Choroid plexus epithelial cell (primary cell): ENCODE measurements around the gene WARS2.
A peak's percentile ranks its signal among the peaks of the same experiment; 100 is the strongest.

Experiments
- DNase-seq: peaks from one replicate; pipeline ENCODE4 v3.0.0-alpha.2; 2010; ENCODE audit warnings: low read depth
- H3K4me3 ChIP-seq: 2 replicates; pipeline ENCODE4 v1.5.1; 2011; ENCODE audit warnings: low read depth, mild to moderate bottlenecking, control low read depth, low read length, moderate library complexity
- TF ChIP-seq, protein P1 (sequence below): conservative IDR thresholded peaks from 2 replicates; pipeline ENCODE4 v1.5.1; 2011; ENCODE audit warnings: low read depth, mild to moderate bottlenecking, control low read depth, inconsistent platforms, low read length, moderate library complexity

WARS2 gene

DNA sequence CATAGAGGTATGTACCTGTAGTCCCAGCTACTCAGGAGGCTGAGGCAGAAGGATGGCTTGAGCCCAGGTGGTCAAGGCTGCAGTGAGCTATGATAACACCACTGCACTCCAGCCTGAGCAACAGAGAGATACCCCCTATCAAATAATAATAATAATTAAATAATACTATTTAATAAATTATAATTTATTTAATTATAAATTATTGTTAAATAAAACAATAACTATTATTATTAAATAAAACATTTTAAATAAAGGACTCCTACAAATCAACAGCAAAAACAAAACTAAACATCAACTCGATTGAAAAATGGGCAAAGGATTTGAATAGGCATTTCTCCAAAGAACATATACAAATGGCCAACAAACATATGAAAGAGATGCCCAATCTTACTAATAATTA lies 86.5 kb downstream of the WARS2 start:
- no peak for DNase-seq
- H3K4me3 ChIP-seq: no peak overlapping the region
- TF ChIP-seq, protein P1, sequence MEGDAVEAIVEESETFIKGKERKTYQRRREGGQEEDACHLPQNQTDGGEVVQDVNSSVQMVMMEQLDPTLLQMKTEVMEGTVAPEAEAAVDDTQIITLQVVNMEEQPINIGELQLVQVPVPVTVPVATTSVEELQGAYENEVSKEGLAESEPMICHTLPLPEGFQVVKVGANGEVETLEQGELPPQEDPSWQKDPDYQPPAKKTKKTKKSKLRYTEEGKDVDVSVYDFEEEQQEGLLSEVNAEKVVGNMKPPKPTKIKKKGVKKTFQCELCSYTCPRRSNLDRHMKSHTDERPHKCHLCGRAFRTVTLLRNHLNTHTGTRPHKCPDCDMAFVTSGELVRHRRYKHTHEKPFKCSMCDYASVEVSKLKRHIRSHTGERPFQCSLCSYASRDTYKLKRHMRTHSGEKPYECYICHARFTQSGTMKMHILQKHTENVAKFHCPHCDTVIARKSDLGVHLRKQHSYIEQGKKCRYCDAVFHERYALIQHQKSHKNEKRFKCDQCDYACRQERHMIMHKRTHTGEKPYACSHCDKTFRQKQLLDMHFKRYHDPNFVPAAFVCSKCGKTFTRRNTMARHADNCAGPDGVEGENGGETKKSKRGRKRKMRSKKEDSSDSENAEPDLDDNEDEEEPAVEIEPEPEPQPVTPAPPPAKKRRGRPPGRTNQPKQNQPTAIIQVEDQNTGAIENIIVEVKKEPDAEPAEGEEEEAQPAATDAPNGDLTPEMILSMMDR: no peak

DNA sequence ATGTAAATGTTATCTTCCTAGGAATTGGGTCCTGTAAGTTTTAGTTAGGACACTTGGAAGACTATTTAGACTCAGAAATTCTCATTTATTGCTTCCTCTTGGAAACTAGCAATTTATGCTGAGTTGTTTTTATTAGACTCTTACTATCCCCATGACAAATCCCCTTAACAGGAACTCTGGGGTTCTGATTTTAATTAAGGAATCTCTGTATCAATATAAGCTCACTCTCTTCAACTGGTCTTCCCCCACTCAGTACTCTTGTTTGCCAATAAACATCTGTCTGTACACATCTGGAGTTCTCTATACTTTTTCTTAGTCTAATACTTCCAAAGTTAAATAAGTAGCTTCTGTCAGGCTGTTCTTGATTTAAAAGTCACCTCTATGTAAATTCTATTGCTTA lies 88.2 kb downstream of the WARS2 start:
- TF ChIP-seq, protein P1: no peak
- DNase-seq: no peak
- no peak overlapping the region for H3K4me3 ChIP-seq

DNA sequence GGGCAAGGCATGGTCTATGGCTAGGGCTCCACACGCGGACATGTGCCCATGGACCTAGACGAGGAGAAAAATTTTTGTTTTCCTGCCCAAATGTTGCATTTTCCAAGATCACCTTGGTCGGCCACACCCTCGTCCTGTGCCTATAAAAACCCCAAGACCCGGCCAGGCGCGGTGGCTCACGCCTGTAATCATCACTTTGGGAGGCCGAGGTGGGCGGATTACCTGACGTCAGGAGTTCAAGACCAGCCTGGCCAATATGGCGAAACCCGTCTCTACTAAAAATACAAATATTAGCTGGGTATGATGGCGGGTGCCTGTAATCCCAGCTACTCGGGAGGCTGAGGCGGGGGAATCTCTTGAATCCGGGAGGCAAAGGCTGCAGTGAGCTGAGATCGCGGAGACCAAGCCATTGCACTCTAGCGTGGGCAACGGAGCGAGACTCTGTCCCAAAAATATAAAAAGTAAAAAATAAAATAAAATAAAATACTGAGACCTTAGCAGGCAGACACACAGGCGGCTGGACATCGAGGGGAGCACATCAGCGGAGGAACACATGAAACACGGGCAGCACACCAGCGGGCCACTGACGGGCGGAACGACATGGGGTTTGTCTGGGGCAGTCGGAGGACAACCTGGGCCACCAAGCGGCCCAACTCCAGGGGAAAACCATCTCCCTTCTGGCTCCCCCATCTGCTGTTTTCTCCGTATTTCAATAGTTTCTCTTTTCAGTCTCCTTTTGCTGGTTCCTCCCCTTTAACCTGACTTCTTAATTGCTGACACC lies 91.6 kb downstream of the WARS2 start:
- no peak for DNase-seq
- TF ChIP-seq, protein P1: no peak
- no peak overlapping the region for H3K4me3 ChIP-seq

DNA sequence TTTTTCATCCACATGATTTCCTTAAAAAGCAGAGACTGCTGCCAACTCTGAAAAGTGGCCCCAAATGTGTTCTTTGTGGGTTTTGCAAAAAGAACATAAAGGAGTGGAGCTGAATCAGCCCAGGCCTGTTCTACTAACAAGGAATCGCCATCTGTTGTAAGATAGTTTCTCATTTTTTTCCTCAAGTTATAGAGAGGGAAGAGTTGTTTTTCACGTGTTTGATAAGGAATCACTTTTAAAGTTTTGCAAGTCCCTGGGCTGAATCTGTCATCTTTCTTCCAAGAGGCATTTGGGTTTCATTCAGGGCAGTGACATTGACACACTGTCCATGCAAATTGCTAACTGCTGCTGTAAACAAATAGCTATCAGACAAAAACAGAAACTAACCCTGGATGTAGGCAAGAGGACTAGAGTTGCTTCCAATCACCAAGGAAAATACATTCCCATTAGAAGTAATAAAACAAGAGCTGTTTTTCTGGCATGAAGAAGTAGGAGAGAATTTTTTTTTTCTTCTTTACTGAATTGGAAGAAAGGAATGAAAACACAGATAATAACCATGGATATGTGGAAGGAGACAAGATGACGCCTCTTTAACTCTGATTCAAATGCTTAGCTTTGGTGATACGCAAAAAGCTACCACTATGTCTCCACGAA lies 93.5 kb downstream of the WARS2 start:
- TF ChIP-seq, protein P1: no peak
- no peak overlapping the region for H3K4me3 ChIP-seq
- DNase-seq: peak; percentile 89

DNA sequence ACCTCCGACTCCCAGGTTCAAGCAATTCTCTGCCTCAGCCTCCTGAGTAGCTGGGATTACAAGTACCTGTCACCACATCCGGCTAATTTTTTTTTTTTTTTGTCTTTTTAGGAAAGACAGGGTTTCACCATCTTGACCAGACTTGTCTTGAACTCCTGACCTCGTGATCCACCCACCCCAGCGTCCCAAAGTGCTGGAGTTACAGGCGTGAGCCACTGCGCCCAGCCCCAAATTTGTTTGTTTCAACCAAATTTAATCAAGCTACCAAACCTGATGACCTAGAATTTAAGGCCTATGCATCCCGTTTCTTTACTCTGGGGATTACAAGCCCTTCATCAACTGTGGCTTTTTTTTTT lies 94.0 kb downstream of the WARS2 start:
- TF ChIP-seq, protein P1: no peak
- no peak for DNase-seq
- no peak overlapping the region for H3K4me3 ChIP-seq

DNA sequence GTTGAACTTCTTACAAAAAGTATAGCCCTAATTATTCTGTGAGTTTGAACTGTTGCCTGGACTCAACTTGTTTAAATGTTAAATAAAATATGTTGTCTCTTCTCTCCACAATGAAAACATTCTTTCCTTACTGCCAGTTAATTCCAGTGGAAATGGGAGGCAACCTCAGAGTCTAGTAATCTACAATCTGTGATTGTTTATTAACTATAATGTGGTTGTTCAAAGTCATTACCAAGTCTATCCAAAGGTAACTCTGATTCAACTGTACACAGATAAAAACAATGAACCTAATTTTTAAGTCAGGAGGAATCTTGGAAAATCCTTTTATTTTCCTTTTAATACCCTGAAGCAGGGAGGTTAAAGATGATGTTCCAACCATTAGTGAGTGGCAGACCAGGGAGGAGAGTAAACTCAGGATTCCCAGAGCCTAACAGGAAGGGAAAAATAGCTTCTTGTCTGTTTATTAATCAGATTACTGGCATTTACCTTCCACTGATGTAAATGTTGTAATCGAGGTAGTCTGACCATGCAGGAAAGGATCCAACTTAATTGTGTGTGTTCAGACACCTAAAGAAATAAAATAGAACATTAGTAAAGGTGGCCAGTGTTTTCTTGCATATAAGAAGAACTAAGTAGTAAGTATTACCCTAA lies 95.2 kb downstream of the WARS2 start:
- TF ChIP-seq, protein P1: no peak
- H3K4me3 ChIP-seq: no peak overlapping the region
- DNase-seq: no peak

DNA sequence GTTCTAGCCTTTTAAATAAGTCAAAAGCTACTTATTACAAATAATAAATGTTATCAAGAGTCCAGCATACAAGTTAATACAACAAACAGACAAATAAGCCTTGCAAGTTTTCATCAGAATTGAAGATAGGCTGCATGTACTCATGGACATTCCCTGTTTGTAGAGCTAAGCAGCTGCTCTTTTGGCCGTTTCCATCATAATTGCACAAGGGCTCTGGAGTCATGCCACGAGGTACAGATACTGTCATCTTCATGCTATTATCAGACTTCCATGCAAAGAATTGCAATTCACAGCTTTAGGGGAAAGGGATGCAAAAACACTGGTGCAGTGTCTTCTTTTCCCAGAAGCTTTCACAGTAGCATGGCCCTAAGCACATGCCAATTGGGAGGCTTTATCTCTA lies 99.5 kb downstream of the WARS2 start:
- peak; percentile 71 for DNase-seq
- no peak overlapping the region for H3K4me3 ChIP-seq
- TF ChIP-seq, protein P1: no peak
